Stomach (tissue), 9 donors: ENCODE data around the gene MED15. TPM values are rescaled to one million over a fixed set of nuclear protein-coding genes. Genes with fewer than 3 reads are reported as not detected.

Experiments used
- DNase-seq, 2 donors: peaks; one replicate each; pipeline versions ENCODE4 v3.0.0 to v3.0.0-alpha.2; 2013 to 2019
- H3K27ac ChIP-seq, 5 donors: fragments of 200-600 bp in 4 of 5; sonication (generic) in 4 of 5; one replicate each; pipeline ENCODE4 v1.5.1; 2013 to 2019; ENCODE audit warnings: mild to moderate bottlenecking in 1 of 5, moderate library complexity in 1 of 5
- H3K27me3 ChIP-seq, 3 donors: fragments of 200-600 bp; sonication (generic); one replicate each; pipeline ENCODE4 v1.5.1; 2017 to 2019; ENCODE audit warnings: mixed run types in 1 of 3
- H3K36me3 ChIP-seq, 4 donors: fragments of 200-600 bp; sonication (generic); 1 replicate in 3 of 4; 2 replicates in 1 of 4; pipeline ENCODE4 v1.5.1; 2016 to 2019
- H3K4me1 ChIP-seq, 4 donors: fragments of 200-600 bp; sonication (generic); one replicate each; pipeline ENCODE4 v1.5.1; 2016 to 2019
- H3K4me3 ChIP-seq, 4 donors: fragments of 200-600 bp; sonication (generic) in 3 of 4; one replicate each; pipeline ENCODE4 v1.5.1; 2016 to 2019; ENCODE audit warnings: mild to moderate bottlenecking in 1 of 4
- H3K9me3 ChIP-seq, 4 donors: fragments of 200-600 bp; sonication (generic); one replicate each; pipeline ENCODE4 v1.5.1; 2016 to 2019
- CTCF ChIP-seq, 7 experiments: fragments of 450-650 bp in 4 of 7; fragments of 200-600 bp in 3 of 7; sonication (generic) in 3 of 7; IDR thresholded peaks; one replicate each; pipeline ENCODE4 v1.5.1; 2016 to 2019; ENCODE audit warnings: antibody characterized with exemption in 7 of 7, control low read depth in 2 of 7, mild to moderate bottlenecking in 1 of 7
- EP300 ChIP-seq: sonication (generic); formaldehyde crosslinking; IDR thresholded peaks from one replicate; pipeline ENCODE4 v1.6.1; 2017; ENCODE audit warnings: antibody characterized with exemption
- POLR2A ChIP-seq, 4 donors: fragments of 450-650 bp; IDR thresholded peaks; one replicate each; pipeline ENCODE4 v1.6.1; 2016; ENCODE audit warnings: antibody characterized with exemption in 4 of 4, control low read depth in 2 of 4, mild to moderate bottlenecking in 1 of 4, moderate library complexity in 1 of 4
- POLR2AphosphoS5 ChIP-seq, 3 donors: sonication (generic); formaldehyde crosslinking; IDR thresholded peaks; one replicate each; pipeline ENCODE4 v1.6.1; 2016; ENCODE audit warnings: antibody characterized with exemption in 3 of 3
- WGBS, 5 donors: extraction: QIAGEN DNeasy Blood & Tissue Kit in 3 of 5; methylation state at CpG; one replicate each; pipeline versions ENCODE4 v1.1.5 to v1.1.7; 2013 to 2018; 5-methylcytosine and 5-hydroxymethylcytosine counted together
- intact Hi-C: fragments of 100-400 bp; cut with DNase I; formaldehyde crosslinking; loops from one replicate; pipeline ENCODE4 v1.15.1; 2023; ENCODE audit warnings: low total_unique reads
- polyA plus RNA-seq, 3 donors: library from polyadenylated mRNA; stranded (reverse); fragments of 200-250 nt; gene quantifications; one replicate each; pipeline ENCODE4 v1.2.3, GENCODE V29; 2013
- total RNA-seq, 5 donors: library from RNA; depleted of rRNA; stranded (reverse); fragments of >200 nt; gene quantifications; one replicate each; pipeline versions ENCODE4 v1.1.0 to v1.2.3, GENCODE V29; 2014 to 2016
- donor health status: healthy with polysubstance abuse.
- donor health status: Bipolar disorder and iron deficiency.
- donor health status: healthy.

MED15 gene
- total and polyA plus RNA-seq, 8 donors: 28.3 to 289 (median 69.6) TPM

- Histone ChIP-seq H3K4me3 (no peak overlapping the region), H3K27ac (no peak overlapping the region), H3K9me3 (no peaks in the 10 kb centered on the region), H3K27me3 (peaks cover 0 to 6% (median 0%) of the 10 kb centered on the region in 3 donors), H3K36me3 (no peaks in the 10 kb centered on the region), H3K4me1 (no peaks in the 10 kb centered on the region)
- intact Hi-C loops: no loop called here
- TF ChIP-seq CTCF (IDR thresholded peaks at IDR 0.05) (no peak), POLR2AphosphoS5 (IDR thresholded peaks at IDR 0.05) (no peak), POLR2A (IDR thresholded peaks at IDR 0.05) (no peak), EP300 (no peak)
- WGBS, 5 donors: 84 to 91% (median 89%) methylated on average over 9 of the region's 9 CpGs
- DNase-seq: no peak
Observed at GRCh38 chr22:20628081-20628939, 120.9 kb downstream of the MED15 start.

GRCh38 chr22:20629401-20629800, 122.0 kb downstream of the MED15 start:
- intact Hi-C loops: no loop called here
- Histone ChIP-seq H3K36me3 (no peaks in the 10 kb centered on the region), H3K9me3 (no peaks in the 10 kb centered on the region), H3K27ac (no peak overlapping the region), H3K4me3 (no peak overlapping the region), H3K27me3 (peaks cover 0 to 12% (median 0%) of the 10 kb centered on the region in 3 donors), H3K4me1 (no peaks in the 10 kb centered on the region)
- DNase-seq: no peak
- WGBS, 5 donors: 87 to 97% (median 92%) methylated on average over 3 of the region's 3 CpGs
- TF ChIP-seq CTCF (IDR thresholded peaks at IDR 0.05) (no peak), EP300 (no peak), POLR2A (IDR thresholded peaks at IDR 0.05) (no peak), POLR2AphosphoS5 (IDR thresholded peaks at IDR 0.05) (no peak)

DNA sequence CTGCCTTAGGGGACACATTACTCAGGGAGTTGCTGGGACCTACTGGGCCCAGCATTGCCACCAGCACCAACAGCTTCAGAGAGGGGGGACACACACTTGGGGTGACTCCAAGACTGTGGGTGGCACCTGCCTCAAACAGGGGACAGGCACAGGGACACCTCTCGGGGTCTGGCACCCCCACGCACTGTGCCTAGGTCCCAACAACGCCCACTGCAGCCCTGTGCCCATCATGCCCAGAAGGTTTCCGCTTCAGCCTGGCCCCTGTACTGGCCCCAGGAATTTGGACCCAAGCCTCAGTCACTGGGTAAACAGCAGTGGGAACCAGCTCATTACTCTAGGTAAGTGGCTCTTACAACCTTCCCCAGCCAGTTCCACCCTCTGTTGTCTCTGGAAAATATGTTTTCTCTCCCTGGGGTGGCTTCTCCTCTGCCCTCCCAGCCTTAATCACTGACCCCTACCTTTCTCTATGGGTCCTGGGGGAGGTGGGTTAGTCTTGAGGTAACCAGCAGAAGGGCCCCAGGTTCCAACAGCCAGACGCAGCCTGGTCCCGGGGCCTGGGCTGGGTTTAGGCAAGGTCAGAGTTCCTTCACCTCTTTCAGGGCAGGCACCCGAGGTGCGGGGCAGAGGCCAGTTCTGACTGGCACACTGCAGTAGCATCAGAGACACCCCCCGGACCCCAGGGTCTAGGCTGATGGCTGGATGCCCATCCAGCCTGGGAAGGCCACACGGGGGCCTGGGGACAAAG, 123.6 kb downstream of the MED15 start:
- H3K27me3 ChIP-seq: peaks cover 0 to 28% (median 0%) of the 10 kb centered on the region in 3 donors
- TF ChIP-seq POLR2A (IDR thresholded peaks at IDR 0.05) (no peak), EP300 (no peak), CTCF (IDR thresholded peaks at IDR 0.05) (no peak), POLR2AphosphoS5 (IDR thresholded peaks at IDR 0.05) (no peak)
- H3K9me3 ChIP-seq: no peaks in the 10 kb centered on the region
- intact Hi-C loops: no loop called here
- H3K4me3 ChIP-seq: no peak overlapping the region
- no peak overlapping the region for H3K27ac ChIP-seq
- no peaks in the 10 kb centered on the region for H3K36me3 ChIP-seq
- 68 to 86% (median 83%) methylated on average over 8 to 10 of the region's 10 CpGs for WGBS, 5 donors
- no peak for DNase-seq
- H3K4me1 ChIP-seq: no peaks in the 10 kb centered on the region

DNA sequence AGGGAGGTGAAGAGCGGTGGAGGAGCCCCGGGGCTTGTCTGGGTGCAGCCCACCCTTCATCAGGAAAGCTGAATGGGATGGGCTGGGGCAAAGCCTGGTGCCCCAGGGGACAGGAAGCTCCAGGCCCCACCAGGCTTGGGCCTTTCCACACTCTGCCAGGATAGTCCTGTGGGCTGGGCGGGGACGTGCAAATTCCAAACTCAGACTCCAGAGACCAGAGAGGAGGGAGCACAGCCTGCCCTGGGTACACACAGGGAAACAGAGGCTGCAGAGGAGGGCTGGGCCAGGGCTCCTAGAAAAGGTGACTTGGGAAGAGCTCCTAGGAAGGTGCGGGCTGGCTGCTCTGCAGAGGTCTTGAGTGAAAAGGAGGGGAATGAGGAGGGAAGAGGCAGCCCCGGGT, 124.7 kb downstream of the MED15 start:
- 74 to 79% (median 77%) methylated on average over 6 of the region's 6 CpGs for WGBS, 5 donors
- H3K4me1 ChIP-seq: no peaks in the 10 kb centered on the region
- TF ChIP-seq CTCF (IDR thresholded peaks at IDR 0.05) (no peak), EP300 (no peak), POLR2A (IDR thresholded peaks at IDR 0.05) (no peak), POLR2AphosphoS5 (IDR thresholded peaks at IDR 0.05) (no peak)
- H3K27ac ChIP-seq: no peak overlapping the region
- no peaks in the 10 kb centered on the region for H3K9me3 ChIP-seq
- intact Hi-C loops: no loop called here
- DNase-seq: no peak
- H3K4me3 ChIP-seq: no peak overlapping the region
- peaks cover 0 to 38% (median 5%) of the 10 kb centered on the region in 3 donors for H3K27me3 ChIP-seq
- no peaks in the 10 kb centered on the region for H3K36me3 ChIP-seq
